CD4-positive, alpha-beta T cell treated with Interleukin-15 for 1 hour (primary cell): Measurements from ENCODE around the gene NT5DC3.
A peak's percentile ranks its signal among the peaks of the same experiment; 100 is the strongest.

Experiments used
- DNase-seq: peaks from one replicate; pipeline ENCODE4 v3.0.0-alpha.2; 2020

NT5DC3 gene

DNA sequence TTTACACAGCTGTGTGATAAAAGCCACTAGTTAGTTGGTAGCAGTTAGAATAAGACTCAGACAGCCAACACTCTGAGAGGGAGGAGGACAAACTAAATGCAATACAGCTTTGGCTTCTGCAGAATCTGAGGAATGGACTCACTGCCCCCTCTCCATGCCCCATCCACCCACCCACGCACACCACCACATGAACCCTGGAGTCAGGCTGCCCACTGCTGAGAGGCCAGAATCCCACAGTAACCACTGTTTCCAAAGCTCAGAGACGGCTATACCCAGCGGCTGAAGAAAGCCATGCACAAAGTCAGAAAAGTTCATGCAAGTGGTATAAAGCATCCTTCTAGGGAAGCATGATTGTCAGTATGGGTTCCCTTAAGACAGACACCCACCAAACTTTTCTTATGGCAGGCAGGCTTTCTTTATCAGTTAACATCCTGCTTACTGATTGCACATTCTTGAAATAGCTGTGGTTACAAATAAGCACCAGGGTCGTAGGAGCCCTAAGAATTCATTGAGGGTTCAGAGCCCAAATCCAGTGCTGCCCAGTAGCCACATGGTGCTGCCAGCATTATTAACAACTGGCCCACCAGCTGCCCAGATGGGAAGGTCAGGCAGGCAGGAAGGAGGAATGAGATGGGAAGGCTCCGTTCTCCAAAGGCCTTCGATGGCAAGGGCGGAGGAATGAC, 61.5 kb downstream of the NT5DC3 start:
- DNase-seq, result no peak

DNA sequence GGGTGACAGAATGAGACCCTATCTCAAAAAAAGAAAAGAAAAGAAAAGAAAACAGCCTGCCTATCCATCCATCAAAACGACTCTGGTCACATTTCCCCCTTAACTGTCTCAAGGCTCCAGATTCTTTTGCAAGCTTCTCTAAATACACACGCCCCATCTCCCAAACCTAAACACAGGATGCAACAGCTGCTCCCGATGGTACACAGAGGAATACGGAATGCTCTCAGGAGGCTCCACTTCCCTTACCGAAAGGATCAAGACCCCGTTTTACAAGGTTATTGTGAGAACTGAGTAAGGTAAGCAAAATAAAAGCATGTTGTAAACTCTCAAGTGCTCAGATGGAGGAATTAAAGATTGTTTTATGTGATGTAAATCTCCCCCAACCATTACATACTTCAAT, 62.3 kb downstream of the NT5DC3 start:
- DNase-seq, result no peak

DNA sequence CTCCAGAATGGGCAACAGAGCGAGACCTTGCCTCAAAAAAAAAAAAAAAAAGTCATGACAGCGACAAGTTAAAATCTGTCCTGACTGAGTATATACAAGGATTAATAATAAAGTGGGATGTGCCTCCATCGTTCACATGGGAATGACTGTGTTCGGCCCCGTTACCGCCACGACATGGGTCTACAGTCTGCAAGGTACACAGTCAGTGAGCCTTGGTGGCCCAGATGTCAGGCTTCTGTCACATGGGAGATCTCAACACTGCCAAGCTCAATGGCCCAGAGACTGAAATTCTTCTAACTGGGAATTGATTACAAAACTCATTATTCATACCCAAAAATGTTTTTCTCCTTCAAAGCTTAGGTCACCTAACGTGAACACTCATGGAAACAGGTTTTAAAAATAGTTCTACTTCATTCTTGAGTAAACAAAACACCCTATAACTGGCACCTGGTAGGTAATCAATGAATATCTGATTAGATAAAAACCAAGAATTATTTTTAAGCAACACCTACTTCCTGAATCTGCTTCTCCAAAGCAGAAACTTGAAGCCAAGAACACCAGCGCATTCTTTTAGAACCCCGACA, 66.0 kb downstream of the NT5DC3 start:
- DNase-seq, result no peak

DNA sequence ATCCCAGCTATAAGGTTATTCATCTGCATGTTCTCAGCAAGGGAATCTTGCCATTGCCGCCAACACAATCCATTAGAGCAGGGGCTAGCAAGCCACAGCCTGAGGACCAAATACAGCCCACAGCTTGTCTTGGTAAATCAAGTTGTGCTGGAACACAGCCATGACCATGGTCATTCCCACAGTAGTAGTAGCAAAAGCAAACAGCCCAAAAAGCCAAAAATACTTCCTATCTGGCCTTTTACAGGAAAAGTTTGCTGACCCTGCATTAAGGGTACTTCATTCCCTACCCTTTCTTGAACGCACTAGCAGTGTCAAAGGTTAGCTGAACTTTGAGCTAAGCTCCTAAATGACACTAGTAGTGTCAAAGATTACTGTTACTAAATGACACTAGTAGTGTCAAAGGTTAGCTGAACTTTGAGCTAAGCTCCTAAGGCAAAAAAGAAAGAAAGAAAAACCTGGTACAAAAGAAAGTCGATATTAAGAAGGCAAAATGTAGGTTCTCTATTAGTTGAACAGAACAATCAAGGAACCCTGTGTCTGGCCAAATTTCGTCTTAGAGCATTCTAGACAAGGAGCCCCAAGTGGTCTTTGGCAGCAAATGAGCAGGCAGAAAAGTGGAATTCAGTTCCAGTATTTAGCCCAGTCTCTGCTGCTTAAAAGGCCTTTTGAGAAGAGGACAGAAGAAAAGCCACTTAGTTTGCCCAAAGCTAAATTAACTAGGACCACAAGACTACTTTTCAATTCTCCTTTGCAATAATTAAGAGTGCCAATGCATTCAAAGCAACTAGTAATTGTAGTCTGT, 67.7 kb downstream of the NT5DC3 start:
- DNase-seq, result no peak

DNA sequence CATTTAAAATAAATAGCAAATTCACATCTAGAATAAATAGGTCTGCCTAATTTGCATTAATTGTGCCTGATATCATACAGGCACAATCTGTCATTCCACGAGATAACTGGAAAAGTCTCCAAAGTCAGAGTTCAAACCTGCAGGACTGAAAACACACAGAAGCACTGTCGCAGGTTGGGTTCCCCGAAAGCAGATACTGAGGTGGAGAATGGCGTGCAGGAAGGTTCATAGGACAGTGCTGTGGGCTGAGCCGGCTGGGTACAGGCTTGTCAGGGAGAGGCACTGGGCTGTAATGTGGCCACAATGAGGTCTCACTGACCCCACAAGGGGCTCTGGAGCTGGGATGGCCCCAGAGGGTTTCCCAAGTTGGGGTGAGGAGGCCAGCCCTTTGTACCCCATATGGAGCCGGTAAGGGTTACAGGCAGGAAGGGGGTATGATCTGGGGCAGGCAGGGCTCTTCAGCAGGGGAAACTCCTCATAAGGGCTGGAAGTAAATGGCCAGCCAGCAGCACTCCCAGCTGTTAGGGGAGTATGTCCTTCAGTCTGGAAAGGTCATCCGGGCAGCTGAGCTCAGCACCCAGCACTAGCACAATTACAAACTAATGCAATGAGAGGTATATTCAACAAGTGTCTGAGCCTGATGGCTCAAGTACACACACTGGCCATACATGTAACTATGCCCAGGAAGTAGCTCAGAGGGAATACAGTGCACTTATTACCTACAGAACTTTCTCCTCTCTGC, 68.5 kb downstream of the NT5DC3 start:
- DNase-seq, result no peak

DNA sequence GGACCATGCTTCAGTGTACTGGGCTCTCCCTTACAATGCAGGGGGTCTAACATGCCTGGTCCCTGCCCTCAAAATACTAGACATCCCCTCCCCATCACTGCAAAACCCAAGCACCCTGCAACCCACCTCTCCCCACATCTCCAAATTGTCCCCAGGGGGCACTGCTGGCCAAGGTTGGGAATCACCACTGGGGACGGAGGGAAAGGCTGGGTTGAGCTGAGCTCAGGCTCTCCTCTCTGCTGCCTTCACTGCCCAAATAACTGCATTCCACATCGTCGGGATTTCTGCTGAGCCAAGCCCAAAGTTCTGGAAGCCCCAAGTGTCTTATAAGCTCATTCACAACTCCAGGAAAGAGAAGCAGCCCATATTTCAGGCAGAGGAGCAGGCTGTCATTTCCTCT, 69.6 kb downstream of the NT5DC3 start:
- peak; percentile 20 for DNase-seq

DNA sequence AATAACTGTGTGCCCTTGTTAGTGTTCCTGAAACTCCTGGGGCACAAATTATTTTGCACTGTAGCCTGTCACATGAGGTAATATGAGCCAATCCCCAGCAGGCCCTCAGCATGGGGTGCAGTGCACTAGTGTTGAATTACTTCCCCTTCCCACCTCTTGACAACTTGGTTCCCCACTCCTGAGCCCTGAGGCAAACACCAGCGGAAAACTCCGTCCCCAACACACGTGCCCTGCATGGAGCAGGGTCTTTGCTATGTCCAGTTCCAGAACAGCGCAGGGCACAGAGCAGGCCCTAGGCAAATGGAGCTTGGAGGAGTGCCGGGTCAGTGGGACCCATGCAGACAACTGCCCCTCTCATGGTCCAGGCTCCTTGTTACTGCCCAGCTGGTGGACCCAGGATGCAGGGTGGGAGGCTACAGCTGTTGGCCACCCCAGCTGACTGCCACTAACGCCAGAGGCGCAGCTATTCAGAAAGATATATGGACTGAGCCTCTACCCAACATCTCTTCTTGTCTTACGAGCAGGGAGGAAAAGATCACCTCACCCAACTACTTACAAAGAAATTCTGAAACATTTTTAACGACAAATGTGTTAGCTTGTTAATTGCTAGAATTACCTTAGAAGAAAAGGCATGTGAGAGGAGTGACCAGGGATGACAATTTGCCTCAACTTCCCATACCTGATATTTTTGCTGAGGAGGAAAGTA, 71.6 kb downstream of the NT5DC3 start:
- DNase-seq, result no peak

DNA sequence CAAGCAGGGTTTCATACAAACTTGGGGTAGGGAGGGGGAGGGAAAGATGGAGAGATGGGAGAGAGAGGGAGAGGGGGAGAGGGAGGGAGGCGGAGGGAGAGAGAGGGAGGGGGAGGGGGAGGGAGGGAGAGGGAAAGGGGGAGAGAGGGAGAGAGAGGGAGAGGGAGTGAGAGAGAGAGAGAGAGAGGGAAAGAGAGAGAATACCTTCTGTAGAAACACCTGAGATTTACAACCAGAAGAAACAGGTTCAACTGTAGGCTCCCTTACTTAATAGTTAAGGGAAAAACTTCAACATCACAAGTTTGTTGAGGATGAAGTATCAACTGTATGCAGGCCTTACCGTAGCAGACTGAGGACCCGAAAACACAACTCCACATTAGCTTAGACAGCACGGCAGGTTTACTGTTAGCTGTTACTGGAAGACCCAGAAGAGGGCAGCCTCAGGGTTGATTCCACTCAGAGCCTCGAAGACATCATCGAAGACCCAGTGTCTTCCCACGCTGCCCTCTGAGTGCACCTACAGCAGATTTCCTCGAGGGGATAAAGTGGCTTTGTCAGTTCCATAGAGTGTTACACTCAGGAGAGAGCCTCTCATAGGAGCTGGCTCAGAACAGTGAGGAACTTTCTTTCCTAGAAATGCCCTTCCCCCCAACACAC, 72.4 kb downstream of the NT5DC3 start:
- no peak for DNase-seq

DNA sequence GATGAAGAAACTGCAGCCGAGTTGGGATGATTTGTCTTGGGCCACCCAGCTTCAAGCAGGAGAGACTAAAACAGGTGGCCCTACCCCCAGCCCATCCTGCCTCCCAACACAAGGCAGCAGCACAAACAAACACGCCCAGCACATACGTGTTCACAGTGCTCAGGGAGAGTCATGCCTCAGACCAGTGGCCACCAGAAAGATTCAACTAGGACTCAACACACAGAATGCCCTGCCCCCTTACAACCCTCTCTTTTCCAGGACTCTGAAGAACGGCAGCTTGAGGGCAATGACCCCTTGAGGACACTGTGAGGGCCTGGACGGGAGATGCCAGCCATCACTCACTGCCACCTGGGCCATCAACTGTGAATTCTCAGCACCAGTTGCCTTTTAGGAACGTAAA, 75.0 kb downstream of the NT5DC3 start:
- no peak for DNase-seq

DNA sequence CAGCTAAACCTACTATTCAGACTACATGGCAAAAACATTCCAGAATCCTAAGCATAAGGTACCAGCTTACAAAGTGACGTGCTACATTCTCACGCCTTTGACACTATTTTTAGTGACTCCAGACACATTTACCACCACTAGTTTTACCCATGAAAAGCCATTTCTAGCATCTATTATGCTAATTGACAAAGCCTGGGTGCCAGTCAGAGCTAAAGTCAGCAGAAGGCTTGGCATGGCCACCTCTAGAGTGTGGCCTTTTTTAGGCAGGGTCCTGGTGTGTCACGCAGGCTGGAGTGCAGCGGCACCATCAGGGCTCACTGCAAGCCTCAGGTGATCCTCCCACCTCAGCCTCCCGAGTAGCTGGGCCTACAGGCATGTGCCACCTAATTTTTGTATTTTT, 75.7 kb downstream of the NT5DC3 start:
- no peak for DNase-seq

DNA sequence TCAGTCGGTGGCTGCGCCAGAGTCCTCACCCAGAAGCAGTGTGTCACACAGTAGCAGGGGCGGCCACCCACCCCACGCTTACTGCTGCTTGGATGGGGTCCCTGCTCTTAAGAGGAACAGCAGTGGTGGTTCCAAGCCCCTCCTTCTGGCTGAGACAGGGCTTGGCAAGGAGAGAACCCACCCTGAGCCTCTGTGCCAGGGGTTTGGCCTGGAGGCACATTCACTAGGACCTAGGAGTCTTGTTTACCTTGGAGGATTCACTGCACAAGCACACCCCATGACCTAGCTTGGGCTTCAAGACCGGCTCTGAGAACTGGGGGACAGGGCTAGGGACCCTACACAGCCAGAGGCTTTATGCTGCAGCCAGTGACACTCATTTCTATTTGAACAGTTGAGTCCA, 78.6 kb downstream of the NT5DC3 start:
- no peak for DNase-seq

DNA sequence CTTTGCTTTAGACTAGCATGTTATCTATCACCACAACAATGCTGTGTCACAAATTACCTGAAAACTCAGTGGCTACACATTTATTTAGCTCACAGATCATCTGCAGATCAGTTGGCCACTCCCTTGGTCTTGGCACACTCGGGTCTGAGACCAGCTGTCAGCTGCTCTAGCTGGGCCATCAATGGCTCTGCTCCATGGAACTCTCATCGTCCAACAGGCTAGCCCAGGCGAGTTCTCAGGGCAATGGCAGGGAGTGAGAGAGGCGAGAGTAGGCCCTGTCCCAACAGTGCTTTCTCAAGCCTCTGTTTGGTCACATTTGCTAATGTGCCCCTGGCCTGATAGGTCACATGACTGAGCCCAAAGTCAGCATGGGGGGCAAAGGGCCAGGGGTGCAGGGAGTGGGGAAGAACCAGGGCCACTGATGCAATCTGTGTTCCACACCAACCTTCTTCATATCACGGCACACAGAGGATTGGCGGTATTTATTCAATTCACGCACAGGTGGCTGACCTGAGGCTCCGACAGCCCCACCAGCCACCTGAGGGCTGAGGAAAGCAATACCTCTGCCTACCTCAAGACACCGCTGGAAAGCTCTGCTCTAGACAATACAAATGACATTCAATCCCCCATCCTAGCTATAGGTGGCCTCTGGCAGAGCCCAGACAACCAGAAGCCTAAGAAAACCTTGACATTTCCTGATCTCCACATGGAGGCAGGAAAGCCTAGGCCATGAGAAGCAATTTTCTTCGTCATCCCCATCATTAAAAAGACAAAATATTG, 82.5 kb downstream of the NT5DC3 start:
- no peak for DNase-seq

DNA sequence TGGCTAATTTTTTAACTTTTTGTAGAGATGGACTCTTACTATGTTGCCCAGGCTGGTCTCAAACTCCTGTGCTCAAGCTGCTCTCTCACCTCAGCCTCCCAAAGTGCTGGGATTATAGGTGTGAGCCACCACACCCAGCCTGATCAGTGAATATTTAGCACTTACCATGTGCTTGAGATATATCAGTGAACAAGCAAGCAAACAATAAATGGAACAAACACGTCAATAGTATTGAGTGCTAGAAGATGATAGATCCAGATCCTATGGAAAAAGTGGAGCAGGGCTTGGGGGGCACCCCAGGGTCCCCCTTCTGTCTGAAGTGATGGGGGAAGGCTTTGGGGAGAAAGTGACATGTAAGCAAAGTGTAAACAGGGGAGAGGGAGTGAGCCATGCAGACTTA, 83.8 kb downstream of the NT5DC3 start:
- no peak for DNase-seq

DNA sequence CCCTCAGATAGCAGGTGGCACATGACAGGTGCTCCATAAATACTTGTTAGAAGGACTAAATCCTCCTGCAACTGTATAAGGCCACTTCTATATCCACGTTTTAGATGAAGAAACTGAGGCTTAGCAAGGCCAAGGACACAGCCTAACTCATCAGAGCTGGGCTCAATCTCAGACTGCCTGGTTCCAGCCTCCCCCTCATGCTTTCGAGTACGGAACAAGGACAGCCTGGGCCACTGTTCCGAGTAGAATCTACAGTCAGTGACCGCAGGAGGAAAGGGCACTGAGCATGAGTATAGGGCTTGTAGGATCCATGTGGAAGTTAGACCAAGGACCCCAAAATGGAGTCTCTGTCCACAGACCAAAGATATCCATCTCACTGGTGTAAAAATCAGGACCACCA, 84.6 kb downstream of the NT5DC3 start:
- no peak for DNase-seq

DNA sequence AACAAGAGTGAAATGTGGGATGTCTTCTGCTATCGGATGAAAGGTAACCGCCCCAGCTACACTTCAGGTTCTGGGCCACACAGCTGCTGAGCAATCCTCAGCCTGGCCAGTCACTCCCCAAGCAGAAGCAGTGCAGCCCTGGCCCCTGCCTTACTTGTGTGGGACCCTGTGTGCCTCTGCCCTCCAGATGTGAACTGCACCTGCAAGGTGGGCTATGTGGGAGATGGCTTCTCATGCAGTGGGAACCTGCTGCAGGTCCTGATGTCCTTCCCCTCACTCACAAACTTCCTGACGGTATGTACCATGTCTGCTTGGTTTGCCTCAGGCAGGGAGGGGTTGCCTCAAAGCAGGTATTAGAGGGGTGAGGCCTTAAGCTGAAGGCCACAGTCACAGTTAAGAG, 85.6 kb downstream of the NT5DC3 start:
- no peak for DNase-seq

DNA sequence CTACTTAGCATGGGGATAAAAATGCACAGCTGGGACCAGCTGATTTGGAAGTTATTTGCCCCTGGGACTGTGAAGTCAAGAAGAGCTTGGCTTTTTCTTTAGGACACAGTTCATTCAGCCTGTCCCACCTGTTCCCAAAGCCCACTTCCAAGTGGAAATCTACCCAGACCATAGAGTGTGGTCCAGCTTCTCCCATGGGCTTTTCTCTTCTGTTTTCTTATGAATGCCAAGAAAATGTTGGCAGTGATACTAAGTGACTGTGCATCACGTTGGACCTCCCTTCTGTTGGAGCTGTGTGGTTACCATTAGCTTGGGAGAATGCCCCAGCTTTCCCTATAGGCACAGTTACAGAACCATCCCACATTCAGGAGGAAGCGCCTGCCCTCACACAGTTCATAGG, 89.4 kb downstream of the NT5DC3 start:
- DNase-seq, result no peak

DNA sequence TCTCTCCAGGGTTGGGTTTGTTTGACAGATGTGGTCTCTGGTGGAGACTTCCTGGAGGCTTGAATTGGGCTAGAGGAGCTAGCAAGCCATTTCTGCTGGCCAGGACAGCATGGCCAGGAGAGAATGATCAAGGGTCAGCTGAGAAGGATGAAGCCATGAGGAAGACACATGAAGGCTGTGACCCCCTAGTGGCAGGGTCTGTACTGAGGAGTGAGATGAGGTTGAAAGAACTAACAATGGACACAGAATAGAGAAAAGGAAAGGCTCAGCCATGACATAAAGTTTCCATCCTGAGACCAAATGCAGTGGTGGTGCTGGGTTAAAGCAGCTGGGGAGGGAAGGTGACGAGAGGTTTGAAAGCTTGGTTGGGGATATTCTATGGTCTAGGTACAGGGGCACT, 89.9 kb downstream of the NT5DC3 start:
- DNase-seq, result no peak

DNA sequence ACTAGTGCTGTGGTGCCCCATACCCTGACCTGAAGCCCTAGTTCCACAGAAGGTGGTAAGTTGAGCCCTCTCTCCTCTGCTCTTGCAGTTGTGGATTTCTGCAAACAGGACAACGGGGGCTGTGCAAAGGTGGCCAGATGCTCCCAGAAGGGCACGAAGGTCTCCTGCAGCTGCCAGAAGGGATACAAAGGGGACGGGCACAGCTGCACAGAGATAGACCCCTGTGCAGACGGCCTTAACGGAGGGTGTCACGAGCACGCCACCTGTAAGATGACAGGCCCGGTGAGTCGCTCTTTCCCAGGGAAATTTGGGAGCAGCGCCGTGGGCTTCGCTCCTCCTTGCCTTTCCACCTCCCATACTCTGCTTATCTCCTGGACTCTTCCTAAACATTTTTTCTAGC, 92.2 kb downstream of the NT5DC3 start:
- no peak for DNase-seq

DNA sequence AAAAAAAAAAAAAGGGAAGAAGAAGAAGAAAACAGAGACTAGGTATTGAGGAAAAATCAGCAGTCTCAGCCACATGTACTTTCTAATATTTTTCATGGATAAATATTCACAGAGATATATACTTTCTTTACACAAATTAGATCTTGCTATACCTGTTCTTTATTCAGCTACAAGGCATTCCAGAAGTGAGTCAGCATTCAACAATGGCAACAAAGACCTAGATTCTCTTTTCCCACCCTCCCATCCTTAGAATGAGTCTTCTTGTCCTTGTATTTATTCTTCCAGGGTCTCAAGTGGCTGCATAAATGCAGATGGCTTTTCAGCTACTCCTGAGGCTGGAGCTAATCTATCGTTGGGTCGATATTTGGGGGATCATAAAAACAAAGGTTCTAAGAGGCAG, 93.0 kb downstream of the NT5DC3 start:
- no peak for DNase-seq

DNA sequence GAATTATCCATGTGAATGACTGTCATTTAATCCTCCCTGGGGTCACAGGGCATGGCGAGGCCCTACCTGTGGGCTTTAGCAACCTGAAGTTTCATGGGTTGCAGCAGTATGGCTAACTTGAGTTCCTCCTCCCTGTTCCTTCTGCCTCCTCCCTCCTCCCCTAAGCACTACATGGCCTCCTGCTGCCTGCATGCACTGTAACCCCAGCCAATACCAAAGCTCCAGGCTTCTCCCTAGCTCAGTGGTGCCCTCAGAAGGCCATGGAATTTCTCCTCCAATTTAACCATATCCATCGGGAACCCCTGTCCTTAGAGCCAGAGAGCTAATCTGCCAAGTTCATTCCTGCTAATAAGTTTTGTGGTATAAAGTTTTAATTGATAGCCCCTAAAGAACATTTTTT, 95.1 kb downstream of the NT5DC3 start:
- DNase-seq, result no peak

DNA sequence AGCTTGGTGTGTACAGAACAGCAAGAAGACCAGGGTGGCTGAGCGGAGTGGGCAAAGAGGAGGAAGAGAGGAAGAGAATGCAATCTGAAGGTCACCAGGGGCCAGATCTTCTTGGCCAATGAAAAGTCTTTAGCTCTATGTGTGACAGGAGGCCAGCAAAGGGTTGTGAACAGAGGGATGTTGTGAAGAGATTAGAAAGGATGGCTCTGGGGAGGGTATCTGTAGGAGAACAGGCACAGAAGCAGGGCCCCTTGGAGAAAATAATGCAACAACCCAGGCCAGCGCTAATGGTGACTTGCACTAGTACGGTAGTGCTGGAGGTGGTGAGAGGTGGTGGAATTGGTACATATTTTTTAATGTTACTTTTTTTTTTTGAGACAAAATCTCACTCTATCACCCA, 97.2 kb downstream of the NT5DC3 start:
- DNase-seq, result no peak
